Esophagus muscularis mucosa (tissue), 4 donors: ENCODE data around the gene SLC6A2. TPM values are rescaled to one million over a fixed set of nuclear protein-coding genes. Genes with fewer than 3 reads are reported as not detected.

Experiments
- DNase-seq: peaks from one replicate; pipeline ENCODE4 v3.0.0-alpha.2; 2017; ENCODE audit errors: extremely low spot score
- H3K27ac ChIP-seq, 4 donors: fragments of 200-600 bp; sonication (generic); replicated peaks in 1 of 4; 1 replicate in 3 of 4; 2 replicates in 1 of 4; pipeline ENCODE4 v1.5.1; 2016 to 2019; ENCODE audit warnings: mild to moderate bottlenecking in 1 of 4
- H3K27me3 ChIP-seq, 4 donors: fragments of 200-600 bp; sonication (generic); one replicate each; pipeline versions ENCODE4 v1.5.1 to v1.6.0; 2016 to 2019
- H3K36me3 ChIP-seq, 4 donors: fragments of 200-600 bp; sonication (generic); one replicate each; pipeline ENCODE4 v1.5.1; 2016 to 2019
- H3K4me1 ChIP-seq, 4 donors: fragments of 200-600 bp; sonication (generic); one replicate each; pipeline ENCODE4 v1.5.1; 2016 to 2019
- H3K4me3 ChIP-seq, 4 donors: fragments of 200-600 bp; sonication (generic); 1 replicate in 2 of 4; 2 replicates in 2 of 4; pipeline ENCODE4 v1.5.1; 2016 to 2019; ENCODE audit warnings: mild to moderate bottlenecking in 4 of 4, moderate library complexity in 1 of 4
- H3K9me3 ChIP-seq, 4 donors: fragments of 200-600 bp; sonication (generic); 1 replicate in 3 of 4; 2 replicates in 1 of 4; pipeline ENCODE4 v1.5.1; 2016 to 2019
- CTCF ChIP-seq, 3 experiments: fragments of 200-600 bp in 2 of 3; fragments of 450-650 bp in 1 of 3; sonication (generic) in 2 of 3; IDR thresholded peaks; one replicate each; pipeline ENCODE4 v1.5.1; 2017 to 2019; ENCODE audit warnings: antibody characterized with exemption in 3 of 3, mild to moderate bottlenecking in 2 of 3, moderate library complexity in 1 of 3
- EP300 ChIP-seq: sonication (generic); formaldehyde crosslinking; IDR thresholded peaks from one replicate; pipeline ENCODE4 v1.6.1; 2017; ENCODE audit warnings: antibody characterized with exemption
- POLR2A ChIP-seq: fragments of 450-650 bp; IDR thresholded peaks from one replicate; pipeline ENCODE4 v1.6.1; 2017; ENCODE audit warnings: antibody characterized with exemption, moderate library complexity, mild to moderate bottlenecking, low read depth
- POLR2AphosphoS5 ChIP-seq, 2 donors: sonication (generic); formaldehyde crosslinking; IDR thresholded peaks; one replicate each; pipeline ENCODE4 v1.6.1; 2017; ENCODE audit warnings: antibody characterized with exemption in 2 of 2
- WGBS: methylation state at CpG from one replicate; pipeline ENCODE4 v1.1.5; 2018; 5-methylcytosine and 5-hydroxymethylcytosine counted together
- intact Hi-C: fragments of 100-400 bp; cut with DNase I; formaldehyde crosslinking; loops from one replicate; pipeline ENCODE4 v1.15.1; 2023
- total RNA-seq, 4 donors: library from RNA; depleted of rRNA; stranded (reverse); fragments of >200 nt; gene quantifications; one replicate each; pipeline versions ENCODE4 v1.1.0 to v1.2.1, GENCODE V29; 2016

SLC6A2 gene
- total RNA-seq, 4 donors from 2014 or later: 0.19 to 2.1 (median 1.00) TPM

GRCh38 chr16:55687802-55688201 is 32.0 kb downstream of the SLC6A2 start:
- intact Hi-C loops: no loop called here

GRCh38 chr16:55690841-55691240 is 35.1 kb downstream of the SLC6A2 start:
- Histone ChIP-seq H3K4me3 (no peak overlapping the region), H3K27ac (no peak overlapping the region), H3K36me3 (no peaks in the 10 kb centered on the region), H3K9me3 (peaks cover 0 to 6% (median 4%) of the 10 kb centered on the region in 4 donors), H3K27me3 (no peaks in the 10 kb centered on the region), H3K4me1 (no peaks in the 10 kb centered on the region)
- DNase-seq: no peak
- intact Hi-C loops: no loop called here
- WGBS: 62% methylated on average over 1 of the region's 1 CpG
- TF ChIP-seq EP300 (no peak), POLR2AphosphoS5 (IDR thresholded peaks at IDR 0.05) (no peak), POLR2A (no peak), CTCF (IDR thresholded peaks at IDR 0.05) (no peak)

More at GRCh38 chr16:55687802-55688201, 32.0 kb downstream of the SLC6A2 start:
- no peak overlapping the region for H3K27ac ChIP-seq
- H3K27me3 ChIP-seq: no peaks in the 10 kb centered on the region
- TF ChIP-seq POLR2AphosphoS5 (IDR thresholded peaks at IDR 0.05) (no peak), EP300 (no peak), POLR2A (no peak), CTCF (IDR thresholded peaks at IDR 0.05) (no peak)
- DNase-seq: no peak
- H3K4me3 ChIP-seq: no peak overlapping the region
- WGBS: 78% methylated on average over 2 of the region's 2 CpGs
- no peaks in the 10 kb centered on the region for H3K4me1 ChIP-seq
- H3K36me3 ChIP-seq: no peaks in the 10 kb centered on the region
- peaks cover 0 to 12% (median 5%) of the 10 kb centered on the region in 4 donors for H3K9me3 ChIP-seq

GRCh38 chr16:55691771-55692170 is 36.0 kb downstream of the SLC6A2 start:
- H3K9me3 ChIP-seq: peaks cover 0 to under 1% (median 0%) of the 10 kb centered on the region in 4 donors
- H3K4me3 ChIP-seq: no peak overlapping the region
- intact Hi-C loops: no loop called here
- WGBS: no CpG with 5 or more reads among the region's 12 CpGs
- no peak overlapping the region for H3K27ac ChIP-seq
- no peaks in the 10 kb centered on the region for H3K27me3 ChIP-seq
- no peaks in the 10 kb centered on the region for H3K4me1 ChIP-seq
- DNase-seq: no peak
- H3K36me3 ChIP-seq: no peaks in the 10 kb centered on the region
- no peak for TF ChIP-seq POLR2A

- Histone ChIP-seq H3K36me3 (no peaks in the 10 kb centered on the region), H3K4me3 (no peak overlapping the region), H3K27ac (no peak overlapping the region), H3K27me3 (peaks cover 0 to 3% (median 0%) of the 10 kb centered on the region in 4 donors), H3K9me3 (no peaks in the 10 kb centered on the region), H3K4me1 (no peaks in the 10 kb centered on the region)
- 78% methylated on average over 5 of the region's 5 CpGs for WGBS
- DNase-seq: no peak
- intact Hi-C loops: no loop called here
- TF ChIP-seq EP300 (no peak), POLR2A (no peak), CTCF (IDR thresholded peaks at IDR 0.05) (no peak), POLR2AphosphoS5 (IDR thresholded peaks at IDR 0.05) (no peak)
Observed at GRCh38 chr16:55695595-55695994, 39.8 kb downstream of the SLC6A2 start.

GRCh38 chr16:55697867-55698266 is 42.1 kb downstream of the SLC6A2 start:
- 83% methylated on average over 7 of the region's 7 CpGs for WGBS
- Histone ChIP-seq H3K36me3 (no peaks in the 10 kb centered on the region), H3K27me3 (peaks cover 0 to 3% (median 0%) of the 10 kb centered on the region in 4 donors), H3K27ac (no peak overlapping the region), H3K4me3 (no peak overlapping the region), H3K4me1 (peaks cover 0 to 10% (median 6%) of the 10 kb centered on the region in 4 donors), H3K9me3 (no peaks in the 10 kb centered on the region)
- intact Hi-C loops: no loop called here
- DNase-seq: no peak
- TF ChIP-seq POLR2AphosphoS5 (IDR thresholded peaks at IDR 0.05) (no peak), POLR2A (no peak), EP300 (no peak), CTCF (IDR thresholded peaks at IDR 0.05) (no peak)
